ENCODE data around the gene IL16.

DNA sequence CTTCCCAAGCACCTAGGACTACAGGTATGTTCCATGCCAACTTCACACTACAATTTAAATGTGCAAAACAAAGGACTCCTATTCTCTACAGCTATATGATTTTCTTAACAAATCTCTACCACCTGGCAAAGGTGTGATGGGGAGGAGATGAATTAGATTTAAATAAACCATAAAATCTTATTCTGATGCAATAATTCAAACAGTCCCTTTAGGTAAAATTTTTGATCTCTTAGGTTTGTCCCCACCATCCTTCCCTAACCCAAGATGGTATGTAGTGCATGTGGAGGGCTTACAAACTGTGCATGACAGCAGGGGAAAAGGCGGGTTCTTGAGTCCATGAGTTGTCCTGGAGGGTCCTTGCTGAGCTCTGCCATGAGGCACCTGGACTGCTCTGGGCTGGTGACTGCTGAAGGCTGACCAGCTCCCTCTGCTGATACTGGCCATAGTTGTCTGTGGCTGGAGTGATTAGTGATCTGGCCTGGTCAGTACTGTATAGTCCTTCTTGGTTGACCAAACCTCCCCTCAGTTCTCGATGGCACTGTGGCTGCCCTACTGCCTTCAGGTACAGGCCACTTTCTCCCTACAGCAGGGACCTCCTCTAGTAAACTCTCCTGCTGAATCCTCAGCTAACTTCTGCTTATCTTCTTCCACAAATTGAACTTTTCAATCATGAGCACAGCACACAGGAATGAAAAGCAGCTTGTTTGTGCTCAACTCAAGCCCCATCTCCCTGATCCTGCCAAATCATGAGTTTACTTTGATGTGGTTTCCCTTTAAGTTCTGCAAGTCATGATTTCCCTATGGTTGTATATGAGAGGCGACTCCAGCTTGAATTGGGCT, 32.5 kb upstream of the IL16 start:
- TF ChIP-seq, protein P1, sequence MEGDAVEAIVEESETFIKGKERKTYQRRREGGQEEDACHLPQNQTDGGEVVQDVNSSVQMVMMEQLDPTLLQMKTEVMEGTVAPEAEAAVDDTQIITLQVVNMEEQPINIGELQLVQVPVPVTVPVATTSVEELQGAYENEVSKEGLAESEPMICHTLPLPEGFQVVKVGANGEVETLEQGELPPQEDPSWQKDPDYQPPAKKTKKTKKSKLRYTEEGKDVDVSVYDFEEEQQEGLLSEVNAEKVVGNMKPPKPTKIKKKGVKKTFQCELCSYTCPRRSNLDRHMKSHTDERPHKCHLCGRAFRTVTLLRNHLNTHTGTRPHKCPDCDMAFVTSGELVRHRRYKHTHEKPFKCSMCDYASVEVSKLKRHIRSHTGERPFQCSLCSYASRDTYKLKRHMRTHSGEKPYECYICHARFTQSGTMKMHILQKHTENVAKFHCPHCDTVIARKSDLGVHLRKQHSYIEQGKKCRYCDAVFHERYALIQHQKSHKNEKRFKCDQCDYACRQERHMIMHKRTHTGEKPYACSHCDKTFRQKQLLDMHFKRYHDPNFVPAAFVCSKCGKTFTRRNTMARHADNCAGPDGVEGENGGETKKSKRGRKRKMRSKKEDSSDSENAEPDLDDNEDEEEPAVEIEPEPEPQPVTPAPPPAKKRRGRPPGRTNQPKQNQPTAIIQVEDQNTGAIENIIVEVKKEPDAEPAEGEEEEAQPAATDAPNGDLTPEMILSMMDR (IDR thresholded peaks at IDR 0.05; ENCODE audit: low read length), result peak; percentile 8; the same call in 1 of the 2 replicates
- no peak for TF ChIP-seq EZH2 (optimal IDR thresholded peaks at IDR 0.05; ENCODE audit: low read depth, low read length)
